Heart right ventricle (tissue), 16 donors: ENCODE data around the gene VPS41. TPM values are rescaled to one million over a fixed set of nuclear protein-coding genes. Genes with fewer than 3 reads are reported as not detected.

Source experiments
- ATAC-seq, 8 donors: fragments of 200-7000 bp; cut with Tn5 transposase; one replicate each; pipeline ENCODE4 v1.9.1; 2020; ENCODE audit warnings: mild to moderate bottlenecking in 8 of 8, moderate library complexity in 8 of 8, moderate number of reproducible peaks in 1 of 8
- DNase-seq, 2 donors: peaks; one replicate each; pipeline ENCODE4 v3.0.0-alpha.2; 2020
- H3K27ac ChIP-seq, 10 donors: fragments of 200-600 bp; sonication (generic) in 2 of 10; one replicate each; pipeline versions ENCODE4 v1.5.0 to v1.8.0; 2020 to 2022; ENCODE audit warnings: mild to moderate bottlenecking in 3 of 10
- H3K27me3 ChIP-seq, 7 donors: fragments of 200-600 bp; one replicate each; pipeline ENCODE4 v1.8.0; 2021 to 2022; ENCODE audit warnings: mild to moderate bottlenecking in 2 of 7
- H3K36me3 ChIP-seq, 9 donors: fragments of 200-600 bp; sonication (generic) in 1 of 9; one replicate each; pipeline versions ENCODE4 v1.5.0 to v1.8.0; 2020 to 2022; ENCODE audit warnings: mild to moderate bottlenecking in 2 of 9
- H3K4me1 ChIP-seq, 9 donors: fragments of 200-600 bp; sonication (generic) in 1 of 9; one replicate each; pipeline versions ENCODE4 v1.5.0 to v1.8.0; 2020 to 2022; ENCODE audit warnings: mild to moderate bottlenecking in 4 of 9
- H3K4me3 ChIP-seq, 10 donors: fragments of 200-600 bp; sonication (generic) in 2 of 10; one replicate each; pipeline versions ENCODE4 v1.5.0 to v1.8.0; 2020 to 2022; ENCODE audit warnings: mild to moderate bottlenecking in 7 of 10, moderate library complexity in 2 of 10
- H3K9me3 ChIP-seq, 11 donors: fragments of 200-600 bp in 10 of 11; sonication (generic) in 2 of 11; one replicate each; pipeline versions ENCODE4 v1.5.0 to v1.8.0; 2013 to 2022; ENCODE audit warnings: mild to moderate bottlenecking in 2 of 11, control low read depth in 1 of 11, moderate library complexity in 1 of 11
- WGBS, 2 donors: extraction: QIAGEN DNeasy Blood & Tissue Kit; methylation state at CpG; one replicate each; pipeline ENCODE4 v1.1.7; 2013; ENCODE audit warnings: inconsistent platforms in 1 of 2; 5-methylcytosine and 5-hydroxymethylcytosine counted together
- intact Hi-C, 10 donors: fragments of 100-400 bp; cut with DNase I; formaldehyde crosslinking; loops; one replicate each; pipeline versions ENCODE4 v1.11.1 to v1.14.2; 2022
- polyA plus RNA-seq, 2 donors: library from polyadenylated mRNA; stranded (reverse); fragments of 200-250 nt; gene quantifications; one replicate each; pipeline ENCODE4 v1.2.3, GENCODE V29; 2013
- total RNA-seq, 10 donors: library from RNA; stranded (reverse); fragmentation: NEBNext Ultra II Directional in 3 of 10; extraction: Animal tissue kit (Norgen Biotek cat#: 25700) in 3 of 10; gene quantifications; one replicate each; pipeline versions ENCODE4 v1.2.1 to v1.2.4, GENCODE V29; 2021 to 2023
- TF ChIP-seq, protein P1 (sequence below), 9 donors: fragments of 200-600 bp; sonication (generic) in 2 of 9; IDR thresholded peaks; one replicate each; pipeline versions ENCODE4 v1.5.0 to v1.8.0; 2021 to 2022; ENCODE audit warnings: antibody characterized with exemption in 9 of 9, mild to moderate bottlenecking in 5 of 9, moderate library complexity in 1 of 9
- donor health status: Arrhythmogenic right ventricular cardiomyopathy.
- donor health status: ischemic (EF 13 %, LVEDD 7.1; RV severe dilation, severe dysfunction).
- donor health status: healthy with polysubstance abuse.
- donor health status: DM: no; HTN: yes; CAD: no.
- donor health status: DM: no; HTN: no; CAD: no.
- donor health status: ischemic (EF 25% LVEDD 6.9; RV normal size, moderate dysfunction).
- donor health status: ischemic (EF 25% LVEDD 5.7; RV mildly dilated, moderate dysfunction).
- donor health status: healthy.
- donor health status: DM: yes; HTN: yes; CAD: no.
- donor health status: Ischemic cardiomyopathy.
- donor health status: ischemic (EF 35%, LVEDD 5.7; RV mildly dilated, moderate dysfunction).
- donor health status: nonischemic (EF 11% LVEDD 7.7; RV severe dilation, severe dysfunction).
- donor health status: DM: yes; HTN: yes; CAD: no.
- donor health status: PGD.
- donor health status: ischemic (EF 29% LVEDD 5.4; RV normal size, mild dysfunction).
- donor health status: nonischemic (EF 23%, LVEDD 6.1; RV moderate dilation, normal function).

The VPS41 gene
- total and polyA plus RNA-seq, 12 donors, result 7.1 to 60.7 (median 48.0) TPM

DNA sequence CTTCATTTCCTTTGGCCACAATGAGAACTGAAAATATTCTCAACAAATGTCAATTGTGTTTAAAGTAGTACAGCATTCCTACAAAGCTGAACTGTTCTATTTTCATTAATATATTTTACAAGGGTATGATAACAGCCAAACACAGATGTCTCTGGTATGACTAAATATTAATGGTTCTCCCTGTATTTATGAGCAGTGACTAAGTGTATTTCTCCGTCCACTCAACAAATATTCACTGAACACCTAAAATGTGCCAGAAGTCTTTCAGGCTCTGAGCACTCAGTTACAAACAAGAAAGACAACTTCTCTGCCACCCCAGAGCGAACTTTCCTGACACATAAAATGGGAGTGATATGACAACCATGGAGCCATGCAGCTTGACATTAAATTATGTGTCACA lies 135.6 kb downstream of the VPS41 start:
- H3K9me3 ChIP-seq, result no peaks in the 10 kb centered on the region
- DNase-seq, result no peak
- H3K27me3 ChIP-seq, result no peaks in the 10 kb centered on the region
- intact Hi-C loops, result no loop called here
- 50% methylated on average over 2 of the region's 2 CpGs for WGBS, 2 donors
- peaks cover 0 to 84% (median 19%) of the 10 kb centered on the region in 9 donors for H3K36me3 ChIP-seq
- H3K4me1 ChIP-seq, result no peaks in the 10 kb centered on the region
- ATAC-seq, result no peak
- no peak overlapping the region for H3K27ac ChIP-seq
- TF ChIP-seq, protein P1, sequence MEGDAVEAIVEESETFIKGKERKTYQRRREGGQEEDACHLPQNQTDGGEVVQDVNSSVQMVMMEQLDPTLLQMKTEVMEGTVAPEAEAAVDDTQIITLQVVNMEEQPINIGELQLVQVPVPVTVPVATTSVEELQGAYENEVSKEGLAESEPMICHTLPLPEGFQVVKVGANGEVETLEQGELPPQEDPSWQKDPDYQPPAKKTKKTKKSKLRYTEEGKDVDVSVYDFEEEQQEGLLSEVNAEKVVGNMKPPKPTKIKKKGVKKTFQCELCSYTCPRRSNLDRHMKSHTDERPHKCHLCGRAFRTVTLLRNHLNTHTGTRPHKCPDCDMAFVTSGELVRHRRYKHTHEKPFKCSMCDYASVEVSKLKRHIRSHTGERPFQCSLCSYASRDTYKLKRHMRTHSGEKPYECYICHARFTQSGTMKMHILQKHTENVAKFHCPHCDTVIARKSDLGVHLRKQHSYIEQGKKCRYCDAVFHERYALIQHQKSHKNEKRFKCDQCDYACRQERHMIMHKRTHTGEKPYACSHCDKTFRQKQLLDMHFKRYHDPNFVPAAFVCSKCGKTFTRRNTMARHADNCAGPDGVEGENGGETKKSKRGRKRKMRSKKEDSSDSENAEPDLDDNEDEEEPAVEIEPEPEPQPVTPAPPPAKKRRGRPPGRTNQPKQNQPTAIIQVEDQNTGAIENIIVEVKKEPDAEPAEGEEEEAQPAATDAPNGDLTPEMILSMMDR (IDR thresholded peaks at IDR 0.05), result no peak
- no peak overlapping the region for H3K4me3 ChIP-seq

DNA sequence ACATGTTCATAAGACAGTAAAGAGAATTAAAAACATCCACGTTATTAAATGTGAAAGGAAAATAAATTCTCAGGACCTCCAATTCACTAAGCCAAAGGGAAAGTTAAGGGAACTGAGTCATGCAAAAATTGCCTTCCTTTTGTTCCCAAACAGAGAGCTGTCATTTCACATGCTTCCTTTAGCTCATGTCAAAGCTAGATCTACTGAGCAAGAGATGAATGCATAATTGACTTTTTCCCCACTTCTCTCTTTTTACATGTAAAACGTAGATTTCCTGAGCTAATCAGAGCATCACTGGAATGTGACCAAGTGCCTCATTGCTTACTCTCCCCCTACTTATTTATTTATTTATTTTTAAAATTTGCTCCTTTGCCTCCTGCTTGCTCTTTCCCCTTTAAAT lies 148.8 kb downstream of the VPS41 start:
- H3K27ac ChIP-seq, result no peak overlapping the region
- no peak for DNase-seq
- no peaks in the 10 kb centered on the region for H3K27me3 ChIP-seq
- no peak overlapping the region for H3K4me3 ChIP-seq
- intact Hi-C loops, result no loop called here
- WGBS, 2 donors, result 91 to 95% methylated on average over 2 of the region's 2 CpGs
- H3K36me3 ChIP-seq, result peaks cover 0 to 86% (median 18%) of the 10 kb centered on the region in 9 donors
- H3K9me3 ChIP-seq, result no peaks in the 10 kb centered on the region
- ATAC-seq, result no peak
- no peaks in the 10 kb centered on the region for H3K4me1 ChIP-seq
- TF ChIP-seq, protein P1 (IDR thresholded peaks at IDR 0.05), result no peak

DNA sequence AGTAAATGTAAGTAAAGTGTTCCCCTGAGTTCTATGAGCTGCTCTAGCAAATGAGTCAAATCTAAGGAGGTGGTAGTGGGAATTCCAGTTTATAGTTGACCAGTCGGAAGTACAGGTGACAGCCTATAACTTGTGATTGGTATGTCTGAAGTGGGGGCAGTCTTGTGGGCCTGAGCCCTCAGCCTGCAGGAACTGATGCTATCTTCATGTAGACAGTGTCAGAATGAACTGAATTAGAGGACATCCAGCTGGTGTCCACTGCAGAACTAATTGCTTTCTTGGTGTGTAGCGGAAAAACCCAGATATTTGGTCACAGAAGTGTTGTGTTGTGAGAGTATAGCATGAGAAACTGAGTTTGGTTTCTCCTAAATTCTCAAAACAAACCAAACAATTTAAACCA lies 150.0 kb downstream of the VPS41 start:
- DNase-seq, result no peak
- Histone ChIP-seq H3K27me3 (no peaks in the 10 kb centered on the region), H3K4me3 (no peak overlapping the region), H3K4me1 (peaks cover 0 to 3% (median 0%) of the 10 kb centered on the region in 9 donors), H3K27ac (no peak overlapping the region), H3K36me3 (peaks cover 0 to 86% (median 13%) of the 10 kb centered on the region in 9 donors), H3K9me3 (no peaks in the 10 kb centered on the region)
- intact Hi-C loops, result no loop called here
- WGBS, 2 donors, result 97 to 99% methylated on average over 2 of the region's 2 CpGs
- no peak for ATAC-seq
- TF ChIP-seq, protein P1 (IDR thresholded peaks at IDR 0.05), result no peak

DNA sequence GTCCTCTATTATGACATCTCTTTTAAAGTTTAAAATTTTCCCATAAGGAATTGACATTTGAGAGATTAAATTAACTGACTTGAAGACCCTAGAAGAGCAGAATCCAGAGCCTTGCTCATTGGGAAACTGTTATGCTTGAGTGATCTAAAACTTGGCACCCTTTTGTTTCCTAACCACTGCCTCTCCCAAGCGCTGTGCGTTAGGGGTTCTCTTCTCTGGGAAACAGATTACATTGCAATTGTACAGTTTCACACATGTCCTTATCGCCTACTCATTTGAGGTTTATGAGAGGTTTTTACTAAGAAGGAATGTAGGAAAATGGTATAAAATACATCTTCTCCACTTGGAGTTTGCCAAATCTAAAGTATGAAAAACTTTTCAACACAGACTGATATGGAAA lies 151.1 kb downstream of the VPS41 start:
- Histone ChIP-seq H3K27me3 (no peaks in the 10 kb centered on the region), H3K9me3 (no peaks in the 10 kb centered on the region), H3K4me3 (no peak overlapping the region), H3K36me3 (peaks cover 0 to 85% (median 12%) of the 10 kb centered on the region in 9 donors), H3K27ac (no peak overlapping the region), H3K4me1 (peaks cover 0 to 8% (median 0%) of the 10 kb centered on the region in 9 donors)
- TF ChIP-seq, protein P1 (IDR thresholded peaks at IDR 0.05), result no peak
- DNase-seq (no peak), ATAC-seq (no peak)
- intact Hi-C loops, result no loop called here
- 71 to 84% methylated on average over 3 of the region's 3 CpGs for WGBS, 2 donors
